A549 (cell line): ENCODE results near the gene VASH2. TPM values are rescaled to one million over a fixed set of nuclear protein-coding genes. Genes with fewer than 3 reads are reported as not detected.
"Not testable (repeated sequence)": the region's sequence is repeated elsewhere in the genome, so short reads cannot be mapped to it uniquely, and the experiment has no call there.

Experiments used
- ATAC-seq, 2 experiments: fragments of 200-7000 bp in 1 of 2; fragments of >200 bp in 1 of 2; cut with Nextera tagmentation in 1 of 2; cut with Tn5 transposase in 1 of 2; 3 replicates each; pipeline versions ENCODE4 v1.8.0 to v1.9.1; 2018 to 2020; ENCODE audit warnings: mild to moderate bottlenecking in 1 of 2, moderate library complexity in 1 of 2
- CTCF ChIA-PET: fragments of 300-600 bp; sonication (Branson Sonifier 250); formaldehyde crosslinking; extraction: SDS; loops from one replicate; lab custom pipeline; 2021; ENCODE audit warnings: antibody characterized with exemption, inconsistent platforms; lab: Yijun Ruan, JAX
- POLR2A ChIA-PET: fragments of 350-600 bp; formaldehyde crosslinking; extraction: SDS; loops from one replicate; lab custom pipeline; 2021; ENCODE audit warnings: antibody characterized with exemption, inconsistent platforms; lab: Yijun Ruan, JAX
- DNase-seq, 2 experiments: peaks; one replicate each; pipeline versions ENCODE4 v3.0.0 to v3.0.0-alpha.2; 2011 to 2016; ENCODE audit warnings: low read depth in 1 of 2, low spot score in 1 of 2
- FAIRE-seq: peaks from 2 replicates; lab custom pipeline; 2011; peaks lifted over from hg19 to GRCh38; lab: Jason Lieb, UNC
- H3K27ac ChIP-seq, 2 experiments: fragments of >200 bp; sonication (Bioruptor Twin); formaldehyde crosslinking; 3 replicates each; pipeline ENCODE4 v1.5.1; 2016 to 2017
- H3K4me1 ChIP-seq: fragments of >200 bp; sonication (Bioruptor Twin); formaldehyde crosslinking; 3 replicates; pipeline ENCODE4 v1.6.1; 2016
- H3K4me2 ChIP-seq: fragments of >200 bp; sonication (Bioruptor Twin); formaldehyde crosslinking; 3 replicates; pipeline ENCODE4 v1.6.1; 2016
- H3K4me3 ChIP-seq: fragments of >200 bp; sonication (Bioruptor Twin); formaldehyde crosslinking; 3 replicates; pipeline ENCODE4 v1.5.1; 2016
- H3K9me3 ChIP-seq: fragments of >200 bp; sonication (Bioruptor Twin); formaldehyde crosslinking; 3 replicates; pipeline ENCODE4 v1.6.1; 2016
- ATOH8 ChIP-seq: fragments of 250-450 bp; sonication (Bioruptor Pico); IDR thresholded peaks from 2 replicates; pipeline ENCODE4 v1.5.0; 2020; ENCODE audit warnings: low read depth, mild to moderate bottlenecking, moderate library complexity
- BCL3 ChIP-seq: fragments of >200 bp; sonication (Bioruptor Twin); formaldehyde crosslinking; IDR thresholded peaks from 3 replicates; pipeline ENCODE4 v1.6.1; 2016
- CEBPB ChIP-seq, 2 experiments: fragments of >200 bp in 1 of 2; sonication (Bioruptor Twin) in 1 of 2; formaldehyde crosslinking in 1 of 2; IDR thresholded peaks; 2 replicates each; pipeline ENCODE4 v1.6.1; 2012 to 2016
- EHF ChIP-seq: fragments of 250-450 bp; sonication (Bioruptor Pico); IDR thresholded peaks from 2 replicates; pipeline ENCODE4 v1.5.0; 2020; ENCODE audit warnings: mild to moderate bottlenecking
- ESRRA ChIP-seq: fragments of 150-350 bp; IDR thresholded peaks from 2 replicates; pipeline ENCODE4 v1.6.1; 2014; ENCODE audit warnings: mild to moderate bottlenecking, low read length, borderline replicate concordance
- FOSL2 ChIP-seq, 2 experiments: fragments of 450-650 bp in 1 of 2; fragments of >200 bp in 1 of 2; sonication (Bioruptor Twin) in 1 of 2; formaldehyde crosslinking; IDR thresholded peaks; 2 replicates each; pipeline versions ENCODE4 v1.5.0 to v1.6.1; 2016 to 2020; ENCODE audit warnings: mild to moderate bottlenecking in 1 of 2, moderate library complexity in 1 of 2
- FOXS1 ChIP-seq: fragments of 250-450 bp; sonication (Bioruptor Pico); IDR thresholded peaks from 2 replicates; pipeline ENCODE4 v1.5.0; 2020; ENCODE audit warnings: mild to moderate bottlenecking, moderate library complexity
- GATA3 ChIP-seq: IDR thresholded peaks from 2 replicates; pipeline ENCODE4 v1.6.1; 2012; ENCODE audit warnings: borderline replicate concordance
- HDAC2 ChIP-seq: fragments of 200-600 bp; sonication (generic); IDR thresholded peaks from 2 replicates; pipeline ENCODE4 v1.6.1; 2016
- HOXA7 ChIP-seq: fragments of 250-450 bp; sonication (Bioruptor Pico); IDR thresholded peaks from 2 replicates; pipeline ENCODE4 v1.5.0; 2020; ENCODE audit warnings: mild to moderate bottlenecking, moderate library complexity
- NPAS2 ChIP-seq: fragments of 250-450 bp; sonication (Bioruptor Pico); IDR thresholded peaks from 2 replicates; pipeline ENCODE4 v1.8.0; 2022; ENCODE audit warnings: mild to moderate bottlenecking, moderate library complexity, borderline replicate concordance
- POLR2AphosphoS2 ChIP-seq: conservative IDR thresholded peaks from 2 replicates; pipeline ENCODE4 v1.6.1; 2012; ENCODE audit warnings: low read length, improper control_type of control experiment, inconsistent platforms
- RAD21 ChIP-seq, 2 experiments: fragments of >200 bp in 1 of 2; sonication (Bioruptor Twin) in 1 of 2; formaldehyde crosslinking in 1 of 2; IDR thresholded peaks in 1 of 2; conservative IDR thresholded peaks in 1 of 2; 2 replicates in 1 of 2; 3 replicates in 1 of 2; pipeline ENCODE4 v1.6.1; 2012 to 2018; ENCODE audit warnings: inconsistent platforms in 1 of 2
- RARB ChIP-seq: fragments of 250-450 bp; sonication (Bioruptor Pico); IDR thresholded peaks from 2 replicates; pipeline ENCODE4 v1.8.0; 2021; ENCODE audit warnings: mild to moderate bottlenecking, moderate library complexity
- RCOR1 ChIP-seq: fragments of 150-350 bp; IDR thresholded peaks from 2 replicates; pipeline ENCODE4 v1.6.1; 2014; ENCODE audit warnings: antibody characterized with exemption, low read length, low read depth
- RNF2 ChIP-seq: fragments of 200-600 bp; sonication (generic); IDR thresholded peaks from 2 replicates; pipeline ENCODE4 v1.6.1; 2016; ENCODE audit warnings: low read depth, mild to moderate bottlenecking, antibody characterized with exemption, moderate library complexity, borderline replicate concordance
- SMC3 ChIP-seq: fragments of >200 bp; sonication (Bioruptor Twin); formaldehyde crosslinking; IDR thresholded peaks from 3 replicates; pipeline ENCODE4 v1.6.1; 2018; ENCODE audit warnings: inconsistent platforms
- TFCP2L1 ChIP-seq: fragments of 250-450 bp; sonication (Bioruptor Pico); IDR thresholded peaks from 2 replicates; pipeline ENCODE4 v1.5.0; 2021; ENCODE audit warnings: mild to moderate bottlenecking
- USF2 ChIP-seq: fragments of 450-650 bp; IDR thresholded peaks from 2 replicates; pipeline ENCODE4 v1.6.1; 2014; ENCODE audit warnings: antibody characterized with exemption
- ZFP36 ChIP-seq: fragments of 450-650 bp; IDR thresholded peaks from 2 replicates; pipeline ENCODE4 v1.6.1; 2014; ENCODE audit warnings: borderline replicate concordance; ENCODE audit not compliant: partially characterized antibody
- WGBS: methylation state at CpG from one replicate; pipeline ENCODE4 v1.1.6; 2017; ENCODE audit errors: missing lambda C conversion rate; 5-methylcytosine and 5-hydroxymethylcytosine counted together
- polyA plus RNA-seq, 4 experiments: library from polyadenylated mRNA; depleted of rRNA in 3 of 4; stranded (reverse); fragments of >200 nt; fragmentation: RNase III in 1 of 4; extraction: RNeasy Plus Mini Kit Qiagen cat#74134 plus additional on column Dnase treatment in 1 of 4; gene quantifications; 2 replicates in 3 of 4; 3 replicates in 1 of 4; pipeline ENCODE4 v1.2.3, GENCODE V29; 2011 to 2017

The VASH2 gene
- polyA plus RNA-seq, 2 of the 4 experiments (the other 2 are of a cell fraction), result 3.4 to 4.7 TPM

GRCh38 chr1:212960932-212961331 is 10.6 kb downstream of the VASH2 start:
- WGBS, result 85% methylated on average over 6 of the region's 6 CpGs
- Histone ChIP-seq H3K27ac (no peak overlapping the region), H3K9me3 (no peaks in the 10 kb centered on the region), H3K4me2 (no peak overlapping the region), H3K4me3 (no peak overlapping the region), H3K4me1 (no peaks in the 10 kb centered on the region)
- FAIRE-seq, result no peak
- DNase-seq, result no peak
- ChIA-PET POLR2A (no interaction called here), CTCF (interaction anchor here (1.2 to 2.1 kb wide), 2 partner anchors 10 to 34 kb away, joined by 3 to 6 read pairs; partner anchors contain the start of gene VASH2)
- no peak for ATAC-seq
- TF ChIP-seq SMC3 (no peak), FOXS1 (no peak), HDAC2 (no peak), USF2 (no peak), RNF2 (no peak), ATOH8 (CRISPR knock-in tag) (no peak), POLR2AphosphoS2 (no peak), BCL3 (no peak), NPAS2 (no peak), ZFP36 (no peak)
- TF ChIP-seq, all 56 proteins: peak for 0

DNA sequence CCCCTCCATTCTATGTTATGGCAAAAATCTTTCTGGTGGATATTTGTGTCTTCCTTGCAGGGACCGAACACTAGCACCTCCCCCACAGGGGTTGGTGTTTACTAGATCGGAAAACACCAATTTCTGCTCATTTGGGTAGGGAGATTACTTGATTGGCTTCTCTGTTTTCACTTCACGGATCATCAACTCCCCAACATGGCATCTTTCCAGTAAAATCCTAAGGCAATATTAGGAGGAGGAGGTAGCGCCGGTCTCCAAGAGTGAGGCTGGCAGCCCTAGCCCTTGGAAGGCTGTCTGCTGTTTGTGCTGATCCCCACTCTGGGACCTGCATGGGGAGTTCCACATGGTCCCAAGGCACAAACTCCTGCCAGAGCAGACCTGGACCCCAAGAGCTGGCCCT is 12.2 kb downstream of the VASH2 start:
- CTCF ChIA-PET, result interaction anchor here (2.1 kb wide), 1 partner anchor 33 kb away, joined by 6 read pairs; no protein-coding TSS in a partner anchor
- DNase-seq, result no peak
- no peak overlapping the region for H3K4me3 ChIP-seq
- FAIRE-seq, result no peak
- TF ChIP-seq FOSL2 (IDR thresholded peaks at IDR 0.05) (no peak), FOSL2 (CRISPR knock-in tag; IDR thresholded peaks at IDR 0.05) (no peak), USF2 (no peak), RCOR1 (no peak), CEBPB (IDR thresholded peaks at IDR 0.05) (no peak), GATA3 (no peak), HOXA7 (no peak), RARB (CRISPR knock-in tag) (no peak), EHF (CRISPR knock-in tag) (no peak), FOXS1 (no peak), TFCP2L1 (CRISPR knock-in tag) (no peak), ESRRA (no peak)
- 88% methylated on average over 5 of the region's 5 CpGs for WGBS
- H3K27ac ChIP-seq, result no peak overlapping the region
- no peak for ATAC-seq
- H3K4me1 ChIP-seq, result peaks cover 1% of the 10 kb centered on the region; the same call in 2 of the 3 replicates
- H3K4me2 ChIP-seq, result no peak overlapping the region
- POLR2A ChIA-PET, result no interaction called here
- no peaks in the 10 kb centered on the region for H3K9me3 ChIP-seq

DNA sequence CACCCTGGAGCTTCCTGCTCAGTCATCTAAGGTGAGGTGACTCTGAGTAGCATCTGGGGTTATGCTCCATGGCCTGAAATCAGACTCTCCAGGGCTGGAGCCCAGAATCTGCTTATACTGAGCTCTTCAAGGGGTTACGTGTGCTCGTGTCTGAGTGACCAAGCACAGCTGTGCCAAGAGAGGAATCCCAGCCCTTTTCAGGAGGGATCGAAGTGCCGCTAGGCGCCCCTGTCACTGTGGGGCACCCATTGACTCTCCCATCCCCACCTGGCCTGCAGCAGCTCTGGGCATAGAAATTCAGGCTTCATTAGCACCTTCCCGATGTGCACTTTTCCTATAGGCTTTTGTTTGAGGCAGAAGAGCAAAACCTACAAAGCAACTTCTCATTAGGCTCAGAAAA is 13.8 kb downstream of the VASH2 start:
- H3K9me3 ChIP-seq, result no peaks in the 10 kb centered on the region
- peaks cover 9% of the 10 kb centered on the region; the same call in 2 of the 3 replicates for H3K4me1 ChIP-seq
- H3K27ac ChIP-seq, result no peak overlapping the region
- no peak for DNase-seq
- ChIA-PET POLR2A (interaction anchor here (0.5 kb wide), 2 partner anchors 84 to 131 kb away, joined by 3 to 8 read pairs; no protein-coding TSS in a partner anchor), CTCF (interaction anchor here (0.6 kb wide), 1 partner anchor 128 kb away, joined by 3 read pairs; no protein-coding TSS in a partner anchor)
- no peak overlapping the region for H3K4me3 ChIP-seq
- TF ChIP-seq RAD21 (conservative IDR thresholded peaks at IDR 0.05 in 1 of 2, IDR thresholded peaks at IDR 0.05 in 1 of 2) (no peak), RCOR1 (no peak)
- no peak overlapping the region for H3K4me2 ChIP-seq
- 87% methylated on average over 6 of the region's 6 CpGs for WGBS
- ATAC-seq, result no peak
- FAIRE-seq, result no peak

DNA sequence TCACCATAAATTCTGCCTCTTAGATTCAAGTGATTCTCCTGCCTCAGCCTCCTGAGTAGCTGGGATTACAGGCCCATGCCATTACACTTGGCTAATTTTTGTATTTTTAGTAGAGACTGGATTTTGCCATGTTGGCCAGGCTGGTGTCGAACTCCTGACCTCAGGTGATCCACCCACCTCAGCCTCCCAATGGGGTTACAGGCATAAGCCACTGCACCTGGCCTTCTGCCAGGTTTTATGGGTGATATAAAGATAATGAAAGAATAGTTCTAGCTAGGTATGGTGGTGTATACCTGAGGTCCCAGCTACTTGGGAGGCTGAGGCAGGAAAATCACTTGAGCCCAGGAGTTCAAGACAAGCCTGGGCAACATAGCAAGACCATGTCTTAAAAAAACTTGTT is 14.7 kb downstream of the VASH2 start:
- H3K9me3 ChIP-seq, ATAC-seq, H3K4me2 ChIP-seq, H3K27ac ChIP-seq, DNase-seq, FAIRE-seq, H3K4me1 ChIP-seq, H3K4me3 ChIP-seq, POLR2A ChIA-PET: not testable (repeated sequence)
- WGBS, result 100% methylated on average over 1 of the region's 1 CpG
- CTCF ChIA-PET, result interaction anchor here (1.7 to 2.5 kb wide), 3 partner anchors 30 to 300 kb away, joined by 5 to 8 read pairs (median 7); no protein-coding TSS in a partner anchor
